ENCODE results near the gene TNFRSF8.
A peak's percentile ranks its signal among the peaks of the same experiment; 100 is the strongest.

TNFRSF8 gene

DNA sequence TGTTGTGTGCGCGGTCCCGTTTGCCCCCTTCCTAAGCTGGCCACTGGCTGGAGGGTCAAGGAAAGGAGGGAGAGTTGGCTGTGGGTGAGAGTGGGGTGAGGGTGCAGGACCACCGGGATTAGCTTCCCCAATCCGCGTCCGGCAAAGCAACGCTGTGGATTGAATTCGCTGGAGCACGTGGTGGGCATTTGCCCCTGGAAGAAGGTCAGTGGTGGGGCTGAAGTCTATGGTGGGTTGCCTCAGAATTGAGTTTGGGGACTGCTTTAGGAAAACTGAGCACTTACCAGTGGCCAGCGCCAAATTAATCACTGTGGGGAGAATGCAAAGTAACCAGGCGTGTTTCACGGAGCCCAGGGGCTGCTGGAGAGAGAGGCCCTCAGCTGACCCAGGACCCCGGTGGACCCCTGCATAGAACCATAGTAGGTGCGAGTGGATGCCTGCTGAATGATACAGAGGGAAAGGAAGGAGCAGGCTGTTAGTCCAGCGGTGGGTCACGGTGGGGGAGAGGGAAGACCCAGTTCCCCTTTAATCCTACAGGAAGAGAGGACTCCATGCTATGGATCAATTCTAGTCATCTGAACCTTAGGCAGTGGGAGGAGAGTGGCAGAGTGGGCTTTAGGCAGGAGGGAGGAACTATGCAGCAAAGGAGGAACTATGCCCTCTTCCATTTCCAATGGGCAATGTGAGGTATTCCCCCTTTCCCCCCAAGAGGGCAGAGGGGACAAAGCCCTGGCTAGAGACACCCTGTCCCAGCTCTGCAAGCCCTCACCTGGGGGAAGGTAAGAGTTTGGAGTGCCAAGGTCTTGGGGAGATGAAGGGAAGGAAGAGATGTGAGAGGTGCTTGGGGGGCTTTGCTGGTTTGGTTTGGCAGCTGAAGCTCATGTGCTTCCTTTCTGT lies 1.2 kb downstream of the TNFRSF8 start:
- no peak for DNase-seq

DNA sequence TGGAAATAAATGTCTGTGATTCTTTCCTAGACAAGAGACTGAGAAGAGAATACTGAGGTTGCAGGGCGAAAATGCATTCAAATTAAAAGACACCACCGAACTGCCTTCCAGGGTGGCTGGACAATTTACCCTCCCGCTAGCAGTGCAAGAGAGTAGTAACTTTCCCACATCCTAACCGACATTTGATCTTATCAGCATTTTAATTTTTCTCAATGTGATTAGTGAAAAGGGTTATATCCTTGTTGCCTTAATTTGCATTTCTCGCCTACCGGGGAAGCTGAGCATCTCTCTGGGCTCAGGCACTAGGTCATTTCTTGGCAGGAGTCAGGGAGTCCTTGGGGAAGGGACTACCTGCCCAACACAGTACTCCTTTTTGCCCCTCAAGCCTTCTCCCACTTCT lies 2.8 kb downstream of the TNFRSF8 start:
- DNase-seq: no peak

DNA sequence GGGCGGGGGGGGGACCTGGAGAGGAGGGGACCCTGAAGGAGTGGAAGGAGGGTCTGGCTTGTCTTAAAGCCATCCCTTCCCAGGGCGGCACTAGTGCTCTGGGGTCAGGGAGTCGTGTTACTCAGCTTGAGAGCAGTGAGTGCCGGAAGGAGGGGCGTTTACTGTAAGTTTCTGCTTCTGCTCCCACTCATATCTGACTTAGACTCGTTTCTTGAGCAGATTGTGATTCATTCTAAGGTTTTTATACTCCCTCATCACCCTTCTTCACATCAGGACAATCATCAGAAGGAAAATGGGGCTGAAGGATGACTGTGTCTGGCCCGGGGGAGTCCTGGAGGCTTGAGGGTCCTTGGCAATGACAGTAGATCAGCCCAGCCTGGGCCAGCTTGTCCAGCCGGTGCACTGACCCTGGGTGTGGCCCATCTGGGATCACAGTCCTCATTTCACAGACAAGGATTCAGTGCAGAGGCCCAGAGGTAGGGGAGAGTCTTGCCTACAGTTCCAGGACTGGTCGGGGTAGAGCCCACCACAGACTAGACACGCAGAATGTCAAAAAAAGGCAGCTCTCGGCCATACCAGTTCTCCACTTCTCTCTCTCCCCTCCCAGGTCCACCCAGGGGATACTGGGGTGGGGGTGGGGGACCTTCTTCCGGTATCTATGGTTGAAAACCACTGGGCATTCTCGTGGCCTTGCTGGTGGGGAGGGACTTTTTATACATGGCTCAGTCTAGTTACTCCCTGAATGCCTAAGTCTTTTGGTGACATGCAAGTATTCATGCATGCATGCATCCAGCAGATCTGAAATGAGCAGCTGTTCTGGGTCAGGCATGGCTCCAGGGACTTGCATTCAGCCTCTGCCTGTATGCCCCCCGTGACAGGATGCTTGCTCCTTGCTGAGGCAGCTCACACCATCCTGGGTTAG lies 5.1 kb downstream of the TNFRSF8 start:
- peak; percentile 45 for DNase-seq

DNA sequence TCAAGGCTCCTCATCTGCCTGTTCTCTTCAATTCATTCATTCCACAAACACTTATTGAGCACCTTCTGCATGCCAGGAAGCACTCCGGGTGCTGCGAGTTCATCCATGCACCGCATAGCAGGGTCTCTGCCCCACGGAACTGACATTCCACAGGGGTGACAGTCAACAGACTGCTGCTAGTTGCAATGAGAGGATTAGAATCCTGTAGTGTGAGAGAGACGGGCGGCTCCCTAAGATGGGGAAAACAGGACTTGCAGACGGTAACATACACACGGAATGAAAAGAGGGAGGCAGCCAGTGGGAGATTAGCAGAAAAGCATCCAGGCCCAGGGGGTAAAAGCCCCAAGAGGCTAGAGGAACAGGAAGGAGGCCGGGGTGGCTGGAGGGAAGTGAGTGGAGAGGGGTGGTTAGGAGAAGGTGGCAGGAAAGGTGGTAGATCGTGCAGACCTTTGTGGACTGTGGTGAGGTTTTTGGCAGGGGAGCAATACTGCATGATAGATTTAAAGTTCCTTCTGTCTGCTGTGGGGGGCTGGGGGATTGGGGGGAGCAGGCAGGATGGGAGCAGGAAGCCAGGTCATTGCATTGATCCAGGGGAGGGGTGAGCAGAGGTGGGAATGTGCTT lies 6.6 kb downstream of the TNFRSF8 start:
- no peak for DNase-seq

DNA sequence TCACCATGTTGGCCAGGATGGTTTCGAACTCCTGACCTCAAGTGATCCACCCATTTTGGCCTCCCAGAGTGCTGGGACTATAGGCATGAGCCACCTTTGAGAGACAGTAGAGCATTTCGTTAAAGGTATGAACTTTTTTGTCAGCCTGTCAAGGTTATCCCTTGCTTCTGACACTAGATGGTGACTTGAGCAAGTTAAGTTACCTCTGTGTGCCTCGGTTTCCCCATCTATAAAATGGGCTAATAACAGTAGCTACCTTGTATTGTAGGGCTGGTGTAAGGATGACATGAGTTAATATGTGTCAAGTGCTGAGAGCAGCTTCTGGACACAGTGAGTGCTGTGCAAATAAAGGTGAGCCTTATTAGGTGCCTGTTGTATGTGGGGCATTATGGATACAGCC lies 8.8 kb downstream of the TNFRSF8 start:
- DNase-seq: no peak

DNA sequence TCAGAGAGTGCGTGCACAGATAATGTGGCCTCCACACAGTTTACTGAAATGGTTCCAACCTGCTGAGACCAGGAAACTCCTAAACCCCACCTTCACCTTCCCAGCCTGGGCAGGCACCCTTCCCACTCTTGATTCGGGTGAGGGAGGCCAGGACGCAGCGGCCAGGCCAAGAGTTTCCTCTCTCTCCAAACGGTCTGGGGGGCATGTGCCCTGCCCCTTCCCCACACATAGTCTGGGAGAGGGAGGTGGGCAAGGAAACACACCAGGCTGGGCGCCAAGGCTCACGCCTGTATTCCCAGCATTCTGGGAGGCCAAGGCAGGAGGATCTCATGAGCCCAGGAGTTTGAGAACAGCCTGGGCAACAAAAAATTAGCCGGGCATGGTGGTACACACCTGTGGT lies 9.6 kb downstream of the TNFRSF8 start:
- DNase-seq: no peak

DNA sequence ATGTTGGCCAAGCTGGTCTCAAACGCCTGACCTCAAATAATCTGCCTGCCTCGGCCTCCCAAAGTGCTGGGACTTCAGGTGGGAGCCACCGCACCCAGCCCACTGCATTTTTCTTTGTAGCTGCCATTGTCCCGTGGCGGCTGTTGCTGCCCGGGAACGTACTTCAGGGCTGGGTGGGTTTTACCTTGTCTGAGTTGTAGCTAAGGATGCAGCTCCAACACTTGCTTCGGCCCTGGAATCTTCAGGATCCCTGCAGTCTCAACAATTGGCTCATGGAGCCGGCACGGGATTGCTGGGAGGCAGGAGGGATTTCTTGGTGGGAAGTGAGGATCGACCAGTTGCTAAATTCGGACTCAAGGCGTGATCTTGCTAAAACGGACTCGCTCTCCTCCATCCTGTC lies 10.7 kb downstream of the TNFRSF8 start:
- DNase-seq: no peak

DNA sequence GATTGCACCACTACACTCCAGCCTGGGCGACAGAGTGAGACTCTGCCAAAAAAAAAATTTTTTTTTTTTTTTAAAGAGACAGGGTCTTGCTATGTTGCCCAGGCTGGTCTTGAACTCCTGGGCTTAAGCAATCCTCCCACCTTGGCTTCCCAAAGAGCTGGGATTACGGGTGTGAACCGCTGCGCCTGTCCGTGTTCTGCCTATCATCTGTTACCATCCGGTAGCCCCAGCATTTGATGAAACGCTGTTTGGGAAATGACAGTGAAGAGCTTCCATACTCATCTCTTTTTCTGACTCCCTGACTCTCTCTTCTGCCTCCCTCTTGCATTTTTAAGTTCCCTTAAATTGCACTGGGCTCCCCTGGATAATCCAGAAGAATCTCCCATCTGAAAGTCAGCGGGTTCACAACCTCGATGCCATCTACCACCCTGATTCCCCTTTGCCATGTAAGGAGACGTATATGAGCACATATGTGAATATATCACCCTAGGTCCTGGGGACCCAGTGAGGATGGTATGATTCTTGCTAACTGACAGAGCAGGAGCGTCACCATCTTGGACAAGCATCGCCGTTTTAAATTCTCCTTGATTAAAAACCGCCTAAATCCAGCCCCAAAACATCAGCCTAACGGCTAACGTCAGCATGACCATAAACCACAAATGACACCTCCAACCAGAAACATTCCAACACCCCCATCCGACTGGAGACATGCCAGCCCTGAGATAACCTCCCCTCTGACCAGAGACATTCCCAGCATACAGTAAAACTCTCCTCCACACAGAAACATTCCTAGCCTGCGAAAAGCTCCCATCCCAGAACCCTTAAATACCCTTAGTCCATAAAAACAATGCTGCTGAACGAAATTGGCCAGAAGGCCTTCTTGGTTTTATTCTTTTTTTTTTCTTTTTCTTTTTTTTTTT lies 12.4 kb downstream of the TNFRSF8 start:
- DNase-seq: no peak

DNA sequence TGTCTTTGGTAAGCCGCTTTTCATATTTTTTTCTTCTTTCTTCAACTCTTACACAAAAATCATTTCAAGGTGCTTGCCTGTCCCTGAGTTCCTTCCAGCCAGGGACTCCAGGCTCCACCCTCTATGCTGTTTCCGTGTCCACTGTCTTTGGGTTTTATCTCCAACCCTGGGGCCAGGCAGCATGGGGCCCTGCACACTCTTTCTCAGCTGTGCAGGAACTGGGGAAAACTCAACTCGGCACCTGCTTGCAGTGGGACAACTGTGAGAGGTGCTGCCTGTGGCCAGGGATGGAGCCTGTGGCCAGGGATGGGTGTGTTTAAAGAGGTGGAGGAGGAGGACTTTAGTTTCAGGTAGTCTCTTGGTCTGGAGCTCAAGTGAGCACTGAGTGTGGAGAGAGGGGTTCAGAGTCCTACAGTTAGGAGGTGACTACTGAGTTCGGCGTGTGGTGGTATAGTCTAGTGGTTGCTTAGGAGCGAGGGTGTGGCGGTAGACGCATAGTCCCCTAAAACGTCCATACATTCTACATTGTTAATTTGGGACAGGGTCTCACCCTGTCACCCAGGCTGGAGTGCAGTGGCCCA lies 13.4 kb downstream of the TNFRSF8 start:
- DNase-seq: no peak

DNA sequence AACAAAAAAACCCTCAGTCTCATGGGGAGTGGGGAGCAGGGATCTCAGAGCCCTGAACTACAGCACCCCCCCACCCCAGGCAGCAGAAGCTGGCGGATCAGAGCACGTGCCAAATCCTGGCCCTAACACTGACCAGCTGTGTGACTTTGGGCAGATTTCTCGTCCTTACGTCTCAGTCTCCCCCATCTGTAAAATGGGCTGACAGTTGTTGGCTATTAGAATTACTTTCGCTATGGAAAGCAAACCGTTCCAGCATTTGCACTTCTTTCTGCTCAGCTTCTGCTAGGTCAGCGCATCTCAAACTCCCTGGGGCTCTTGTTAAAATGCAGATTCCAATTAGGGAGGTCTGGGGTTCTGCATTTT lies 15.5 kb downstream of the TNFRSF8 start:
- DNase-seq: no peak

DNA sequence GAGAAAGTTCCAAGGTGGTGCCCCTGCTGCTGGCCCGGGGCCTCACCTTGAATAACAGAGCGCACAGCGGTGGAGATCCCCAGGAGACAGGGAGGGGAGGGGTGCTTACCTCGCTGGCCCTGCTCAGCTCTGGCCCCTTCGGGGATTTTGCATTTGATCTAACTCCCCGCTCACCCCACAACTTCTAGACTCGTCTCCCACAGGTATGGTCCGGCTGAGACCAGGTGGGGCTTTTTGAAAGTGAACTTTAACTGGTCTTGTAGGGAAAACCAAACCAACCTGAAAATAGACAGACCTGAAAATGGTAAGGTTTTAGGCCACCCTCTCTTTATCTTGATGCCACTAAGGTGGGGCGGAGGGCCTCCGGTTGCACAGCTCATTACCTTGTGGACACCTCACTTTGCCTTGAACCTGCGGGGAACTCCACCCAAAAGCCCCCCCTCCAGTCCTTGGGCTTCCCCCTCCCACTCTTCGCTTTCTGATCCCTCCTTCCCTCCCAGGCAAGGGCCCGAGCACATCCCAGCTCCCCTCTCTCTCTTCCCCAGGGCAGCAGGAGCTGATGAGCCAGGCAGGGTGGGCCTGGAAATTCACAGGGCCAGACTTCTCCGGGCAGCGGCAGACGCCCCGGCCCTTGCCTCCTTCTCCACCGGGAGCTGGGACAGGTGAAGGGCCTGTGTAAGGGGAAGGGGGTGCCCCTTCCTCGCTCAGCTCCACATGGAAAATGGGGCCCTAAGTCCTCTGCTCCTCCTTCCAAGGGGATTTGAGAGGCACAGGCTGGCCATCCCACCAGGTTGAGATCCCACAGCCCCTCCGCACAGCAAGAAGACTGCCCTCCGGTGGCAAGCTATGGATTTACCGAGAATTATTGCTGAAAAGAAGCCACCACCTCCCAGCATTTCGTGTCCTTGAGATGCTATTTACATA lies 16.1 kb downstream of the TNFRSF8 start:
- peak; percentile 69 for DNase-seq

DNA sequence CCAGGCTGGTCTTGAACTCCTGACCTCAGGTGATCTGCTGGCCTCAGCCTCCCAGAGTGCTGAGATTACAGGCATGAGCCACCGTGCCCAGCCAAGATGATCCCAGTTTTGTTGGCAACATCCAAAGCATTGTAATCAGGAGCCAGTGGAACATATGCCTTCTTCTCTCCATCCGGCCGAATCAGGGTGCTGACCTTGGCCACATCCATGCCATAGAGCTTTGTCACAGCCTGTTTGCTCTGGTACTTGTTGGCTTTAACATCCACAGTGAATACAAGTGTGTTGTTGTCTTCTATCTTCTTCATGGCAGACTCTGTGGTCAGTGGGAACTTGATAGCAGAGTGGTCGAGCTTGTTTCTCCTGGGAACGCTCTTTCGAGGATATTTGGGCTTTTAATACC lies 17.1 kb downstream of the TNFRSF8 start:
- DNase-seq: no peak

DNA sequence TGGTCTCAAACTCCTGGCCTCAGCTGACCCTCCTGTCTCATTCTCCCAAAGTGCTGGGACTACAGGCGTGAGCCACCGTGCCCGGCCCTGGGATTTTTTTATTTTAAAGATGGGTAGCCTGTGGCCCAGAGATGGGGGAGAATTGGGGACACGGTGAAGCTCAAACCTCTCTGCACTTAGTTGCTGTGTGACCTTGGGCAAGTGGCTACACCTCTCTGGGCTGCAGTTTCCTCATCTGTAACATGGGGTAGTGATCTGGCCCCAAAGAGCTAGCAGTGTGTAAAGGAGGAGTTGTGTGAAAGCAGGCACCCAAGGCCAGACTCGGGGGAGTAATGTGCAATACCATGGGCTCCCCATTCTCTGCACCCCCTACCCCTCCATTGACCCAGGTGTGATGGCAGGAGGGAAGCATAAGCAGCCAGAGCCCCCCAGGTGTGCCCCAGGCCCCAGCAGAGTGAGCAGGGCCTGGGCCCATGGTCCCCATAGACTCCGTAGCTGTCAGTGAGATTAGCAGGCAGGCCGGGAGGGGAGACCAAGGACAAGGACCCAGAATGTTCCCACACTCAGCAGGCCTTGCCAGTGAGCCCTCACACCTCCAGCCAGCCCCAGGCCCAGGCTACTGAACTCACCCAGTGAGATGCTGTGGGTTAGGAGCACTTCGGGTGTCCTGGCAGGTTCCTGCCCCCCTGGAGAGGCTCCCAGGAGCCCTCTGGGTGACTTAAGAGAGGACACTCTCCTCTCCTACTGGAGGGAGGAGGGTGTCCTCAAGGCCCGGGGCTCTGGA lies 17.9 kb downstream of the TNFRSF8 start:
- no peak for DNase-seq

DNA sequence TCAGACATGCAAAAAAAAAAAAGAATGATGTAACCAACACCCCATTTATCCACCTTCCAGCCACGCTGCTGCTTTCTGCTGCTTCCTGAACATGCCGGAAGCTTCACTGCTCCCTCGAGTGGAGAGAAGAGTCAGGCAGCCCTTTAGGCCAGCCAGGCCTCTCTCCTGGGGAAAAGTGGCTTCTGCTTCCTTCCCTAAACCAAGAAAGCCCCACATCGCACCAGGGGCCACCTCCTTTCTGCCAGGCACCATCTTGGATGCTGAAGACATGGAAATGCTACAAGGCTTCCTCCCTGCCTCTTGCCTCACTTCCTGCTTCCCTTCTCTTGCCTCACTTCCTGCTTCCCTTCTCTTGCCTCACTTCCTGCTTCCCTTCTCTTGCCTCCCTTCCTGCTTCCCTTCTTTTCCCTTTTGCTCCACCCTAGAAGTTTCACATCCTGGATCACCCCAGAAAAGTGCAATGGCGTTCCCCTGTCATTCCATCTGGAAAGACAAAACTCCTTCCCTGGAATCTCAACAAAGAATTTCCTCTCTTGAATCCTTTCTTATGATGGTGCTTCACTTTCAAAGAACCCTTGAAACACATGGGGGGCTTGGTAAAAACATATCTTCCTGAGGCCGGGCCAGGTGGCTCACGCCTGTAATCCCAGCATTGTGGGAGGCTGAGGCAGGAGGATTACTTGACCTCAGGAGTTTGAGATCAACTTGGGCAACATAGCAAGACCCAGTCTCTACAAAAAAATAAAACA lies 18.7 kb downstream of the TNFRSF8 start:
- DNase-seq: no peak

DNA sequence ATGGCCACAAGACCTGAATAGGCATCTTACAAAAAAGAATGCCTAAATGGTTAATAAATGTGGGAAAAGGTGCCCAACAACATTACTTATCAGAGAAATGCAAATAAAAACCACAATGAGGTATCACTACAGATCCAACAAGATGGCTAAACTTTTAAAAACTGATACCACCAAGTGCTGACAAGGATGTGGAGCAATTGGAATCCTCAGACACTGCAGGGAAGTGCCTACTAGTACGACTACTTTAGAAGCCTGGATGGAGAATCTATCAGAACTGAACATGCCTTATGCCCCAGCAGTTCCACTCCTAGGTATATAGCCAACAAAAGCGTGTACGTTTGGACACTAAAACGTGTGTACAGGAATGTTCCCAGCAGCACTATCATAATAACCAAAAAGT lies 19.9 kb downstream of the TNFRSF8 start:
- DNase-seq: no peak

DNA sequence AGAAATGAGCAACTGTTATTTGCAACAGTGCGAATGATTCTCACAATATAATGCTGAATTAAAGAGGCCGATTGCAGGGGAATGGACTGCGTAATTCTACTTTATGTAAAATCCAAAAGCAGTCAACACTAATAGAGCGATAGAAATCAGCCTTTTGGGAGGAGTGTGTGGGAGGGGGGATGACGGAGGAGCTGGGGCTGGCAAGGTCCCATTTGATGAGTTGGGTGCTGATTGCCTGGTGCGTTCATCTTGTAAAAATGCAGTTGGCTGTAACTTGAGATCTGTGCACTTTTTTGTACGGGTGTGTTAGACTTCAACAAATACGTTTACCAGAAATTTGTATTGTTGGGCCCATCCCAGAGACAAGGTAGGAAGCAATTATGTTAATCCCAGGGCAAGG lies 20.7 kb downstream of the TNFRSF8 start:
- no peak for DNase-seq

DNA sequence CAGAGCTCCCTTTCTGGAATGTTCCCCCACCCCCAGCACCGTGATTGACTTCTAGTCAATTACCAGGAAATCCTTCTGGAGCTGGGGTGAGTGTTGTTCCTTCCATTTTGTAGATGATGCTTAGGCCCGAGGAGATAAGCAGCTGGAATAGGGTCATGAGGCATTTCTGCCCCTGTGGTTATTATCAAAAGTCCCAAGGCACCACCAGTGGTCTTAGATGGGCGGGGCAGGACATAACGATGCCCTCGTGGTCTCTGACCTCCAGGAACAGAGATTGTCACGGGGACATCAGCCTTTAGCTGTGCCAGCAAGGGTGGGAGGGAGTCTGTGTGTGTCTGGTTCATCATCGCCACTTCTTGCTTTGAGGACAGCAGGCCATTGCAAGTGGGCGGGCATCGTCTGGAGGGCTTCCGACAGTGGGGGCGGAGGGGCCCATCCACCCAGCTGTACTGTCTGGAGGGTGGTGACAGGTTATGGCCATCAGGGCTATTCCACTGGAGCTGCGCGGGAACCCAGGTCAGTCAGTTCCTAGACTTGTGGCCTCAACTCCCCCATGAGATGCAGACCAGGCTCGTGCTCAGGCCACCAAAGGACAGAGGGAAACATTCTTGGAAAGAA lies 22.6 kb downstream of the TNFRSF8 start:
- no peak for DNase-seq

DNA sequence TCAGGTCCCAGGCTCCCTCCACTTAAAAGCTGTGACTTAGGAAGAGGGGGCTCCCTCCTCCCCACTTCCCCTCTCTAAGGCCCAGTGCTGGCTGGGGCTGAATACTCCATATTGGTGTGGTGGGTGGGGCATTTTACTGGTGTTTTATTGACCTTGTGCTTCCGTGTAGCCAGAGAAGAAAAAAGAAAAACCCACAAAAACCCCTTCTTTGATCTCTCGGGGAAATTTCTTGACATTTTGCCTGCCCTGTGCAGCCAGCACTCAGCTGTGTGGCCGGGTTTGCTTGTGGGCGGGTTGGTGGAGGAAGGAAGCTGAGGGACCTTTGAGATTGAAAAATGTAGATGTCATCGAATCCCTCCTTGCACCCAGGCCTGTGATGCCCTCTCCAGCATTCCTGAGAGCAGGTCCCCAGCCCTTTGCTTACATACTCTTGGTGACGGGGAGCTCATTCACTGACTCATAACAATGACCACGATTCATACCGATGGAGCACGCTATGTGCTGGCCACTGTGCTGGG lies 24.8 kb downstream of the TNFRSF8 start:
- DNase-seq: no peak

DNA sequence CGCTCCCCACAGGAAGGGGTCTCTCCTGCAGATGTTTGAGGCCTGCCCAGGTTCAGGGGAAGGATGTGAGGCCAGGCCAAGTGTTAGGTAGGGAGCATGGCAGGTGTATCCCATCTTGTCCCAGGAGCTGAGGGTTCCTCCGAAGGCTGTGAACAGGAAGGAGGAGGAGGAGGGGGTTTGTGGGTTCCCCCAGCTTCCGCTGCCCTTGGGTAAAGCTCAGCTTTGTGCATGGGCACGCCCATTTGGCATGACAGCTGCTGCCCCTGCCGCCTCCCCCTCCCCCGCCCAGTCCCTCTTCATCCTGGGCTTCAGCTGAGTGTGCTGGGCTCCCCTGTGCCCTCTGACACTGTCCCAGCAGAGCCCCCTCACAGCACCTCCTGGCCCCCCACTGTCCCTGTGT lies 25.5 kb downstream of the TNFRSF8 start:
- DNase-seq: no peak

Data from retina (tissue), 1 donor.